GM19099 (cell line): Measurements from ENCODE around the gene CCSAP.

Experiments used
- POLR2A ChIP-seq: IDR thresholded peaks from 3 replicates; pipeline ENCODE4 v1.6.1; 2011; ENCODE audit warnings: low read depth; ENCODE audit not compliant: insufficient read length; ENCODE audit errors: extremely low read depth

CCSAP gene

DNA sequence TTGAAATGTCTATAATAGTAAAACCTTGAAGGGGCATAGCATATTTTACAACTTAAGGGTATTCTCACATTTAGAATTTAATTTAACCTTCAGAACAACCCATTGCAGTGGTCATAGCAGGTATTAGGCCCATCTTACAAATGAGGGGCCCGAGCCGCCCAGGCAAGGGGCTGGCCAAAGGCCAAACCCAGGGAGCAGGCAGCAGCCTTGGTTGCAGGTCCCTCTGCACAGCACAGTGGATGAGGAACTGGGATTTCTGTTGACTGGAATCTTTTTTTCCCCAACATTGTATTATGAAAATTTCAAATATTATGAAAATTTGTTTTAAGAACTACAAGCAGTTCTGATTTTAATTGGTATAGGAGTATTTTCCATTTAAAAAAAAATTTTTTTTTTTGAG lies 33.2 kb downstream of the CCSAP start:
- TF ChIP-seq POLR2A: no peak

GRCh38 chr1:229309074-229309473 lies 33.8 kb downstream of the CCSAP start:
- TF ChIP-seq POLR2A: no peak

DNA sequence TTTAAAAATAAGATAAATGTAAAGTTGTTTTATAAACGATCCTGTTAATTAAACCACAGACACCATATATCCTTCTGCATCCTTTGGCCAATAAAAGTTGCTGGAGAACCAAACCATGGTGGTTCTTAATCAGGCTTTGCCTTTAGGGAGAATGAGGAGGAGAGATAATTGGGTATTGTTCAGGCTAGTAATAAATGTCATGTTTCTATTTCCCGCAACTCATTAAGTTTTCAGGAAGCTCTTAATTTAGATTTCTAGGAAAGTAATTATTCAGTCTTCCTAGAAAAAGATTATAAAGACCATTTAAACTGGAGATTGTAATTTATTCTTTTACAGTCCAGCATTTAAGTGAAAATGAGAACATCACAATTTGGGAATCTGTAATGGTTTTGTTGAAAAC lies 37.5 kb downstream of the CCSAP start:
- TF ChIP-seq POLR2A: no peak

- no peak for TF ChIP-seq POLR2A
Observed at GRCh38 chr1:229303855-229304254, 39.0 kb downstream of the CCSAP start.

DNA sequence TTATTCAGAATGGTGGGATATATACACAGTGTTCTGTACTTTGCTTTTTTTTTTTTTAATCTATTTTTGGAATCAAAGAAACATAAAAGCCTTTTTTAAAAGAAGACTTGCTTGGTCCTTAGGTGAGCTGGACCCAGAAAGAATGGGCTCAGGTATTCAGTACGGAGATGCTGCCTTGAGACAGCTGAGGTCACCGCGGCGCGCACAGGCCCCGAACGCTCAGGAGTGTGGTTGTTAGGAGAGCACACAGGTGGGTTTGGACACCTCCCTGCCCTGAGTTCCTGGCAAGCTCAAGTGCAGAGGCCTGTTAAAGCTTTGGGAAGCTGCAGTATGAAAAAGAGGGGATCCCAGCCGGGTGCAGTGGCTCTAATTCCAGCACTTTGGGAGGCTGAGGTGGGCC lies 40.1 kb downstream of the CCSAP start:
- TF ChIP-seq POLR2A: no peak

DNA sequence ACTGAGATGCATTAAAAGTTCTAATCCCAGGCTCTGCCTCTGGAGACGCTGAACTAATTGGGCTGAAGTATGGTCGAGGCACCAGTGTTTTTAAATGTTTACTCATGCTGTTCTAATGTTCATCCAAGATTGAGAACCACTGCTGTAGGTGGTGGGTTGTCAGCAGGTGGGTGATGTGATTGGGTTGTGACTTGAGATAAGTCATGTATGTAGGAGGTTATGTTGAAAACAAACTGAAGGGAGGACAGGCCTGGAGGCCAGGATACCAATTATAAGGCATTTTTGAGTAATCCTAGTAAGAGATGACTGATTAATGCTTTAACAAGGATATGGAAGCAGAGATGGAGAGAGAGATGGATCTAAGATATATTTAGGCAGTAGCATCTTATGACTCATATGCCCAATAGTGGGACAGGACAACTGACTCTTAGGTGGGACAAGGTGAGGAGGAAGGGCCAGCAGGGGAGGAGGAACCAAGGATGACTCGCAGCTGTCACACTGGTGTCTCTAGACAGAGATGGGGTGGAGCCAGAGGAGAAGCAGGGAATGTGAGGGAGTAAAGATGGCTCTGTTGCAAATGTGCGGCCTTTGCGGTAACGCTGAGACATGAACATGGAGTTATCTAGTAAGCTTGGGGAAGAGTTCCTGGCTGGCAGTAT lies 42.6 kb downstream of the CCSAP start:
- TF ChIP-seq POLR2A: no peak

DNA sequence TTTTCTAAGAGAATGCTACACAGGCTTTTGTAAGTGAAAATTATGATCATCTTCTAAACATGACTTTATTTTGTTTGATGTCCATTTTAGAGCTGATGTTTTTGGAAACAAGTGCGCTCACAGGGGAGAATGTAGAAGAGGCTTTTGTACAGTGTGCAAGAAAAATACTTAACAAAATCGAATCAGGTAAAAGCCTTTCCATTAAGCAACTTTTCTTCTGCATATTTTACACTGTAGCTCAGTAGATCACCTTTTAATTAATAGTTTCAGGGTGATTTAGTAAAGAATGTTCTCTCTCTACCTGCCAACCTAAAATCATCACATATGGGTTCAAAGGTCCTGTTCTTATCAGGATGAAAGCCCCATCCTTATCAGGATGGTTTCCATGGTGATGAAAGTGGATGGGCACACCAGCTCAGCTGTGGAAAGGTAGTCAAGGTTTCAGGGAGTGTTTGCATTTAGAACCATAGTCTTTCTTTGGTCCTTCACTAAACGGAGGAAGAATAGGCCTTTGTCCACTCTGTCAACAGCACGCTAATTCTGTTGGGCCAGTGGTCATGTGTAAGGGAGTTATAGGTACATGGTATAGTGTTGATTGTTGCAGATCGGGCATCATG lies 43.9 kb downstream of the CCSAP start:
- no peak for TF ChIP-seq POLR2A

DNA sequence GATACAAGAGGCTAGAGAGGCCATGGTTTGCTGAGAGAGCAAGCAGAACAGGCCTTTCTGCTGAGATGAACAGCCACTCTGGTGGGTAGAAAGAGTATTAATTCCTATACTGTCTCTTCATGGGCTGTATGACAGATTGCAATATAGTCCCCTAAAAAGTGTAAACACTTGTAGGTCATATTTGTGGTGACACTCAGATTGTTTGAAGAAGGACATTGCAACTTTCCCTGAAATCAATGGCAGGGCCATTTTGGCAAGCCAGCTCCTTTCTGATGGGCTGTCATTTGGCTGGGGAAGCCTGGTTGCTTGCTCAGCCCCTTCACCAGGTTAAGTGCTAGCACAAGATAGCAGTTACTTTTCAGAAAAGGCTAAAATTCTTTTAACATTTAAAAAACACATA lies 44.4 kb downstream of the CCSAP start:
- TF ChIP-seq POLR2A: no peak

GRCh38 chr1:229297746-229298145 lies 45.1 kb downstream of the CCSAP start:
- TF ChIP-seq POLR2A: no peak

DNA sequence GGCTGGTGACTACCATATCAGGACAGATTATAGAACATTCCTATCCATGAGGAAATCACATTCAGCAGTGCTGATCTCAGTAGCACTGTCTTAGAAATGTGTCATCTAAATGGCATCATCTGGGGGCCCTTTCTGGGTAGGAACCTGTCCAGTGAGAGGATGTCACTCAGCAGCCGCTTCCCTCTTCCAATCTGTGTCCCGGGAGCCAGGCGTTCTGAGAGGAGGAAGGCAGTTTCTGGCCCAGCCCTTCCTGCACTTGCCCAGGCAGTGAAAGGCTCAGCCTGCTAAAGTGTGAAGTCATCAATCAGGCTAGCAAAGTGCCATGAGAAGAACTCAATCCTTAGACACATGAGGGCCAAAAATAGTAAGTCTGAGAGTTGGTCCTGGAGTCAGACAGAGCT lies 46.3 kb downstream of the CCSAP start:
- TF ChIP-seq POLR2A: no peak

- no peak for TF ChIP-seq POLR2A
Observed at GRCh38 chr1:229295745-229296144, 47.1 kb downstream of the CCSAP start.

- no peak for TF ChIP-seq POLR2A
Observed at GRCh38 chr1:229293528-229294204, 49.2 kb downstream of the CCSAP start.

DNA sequence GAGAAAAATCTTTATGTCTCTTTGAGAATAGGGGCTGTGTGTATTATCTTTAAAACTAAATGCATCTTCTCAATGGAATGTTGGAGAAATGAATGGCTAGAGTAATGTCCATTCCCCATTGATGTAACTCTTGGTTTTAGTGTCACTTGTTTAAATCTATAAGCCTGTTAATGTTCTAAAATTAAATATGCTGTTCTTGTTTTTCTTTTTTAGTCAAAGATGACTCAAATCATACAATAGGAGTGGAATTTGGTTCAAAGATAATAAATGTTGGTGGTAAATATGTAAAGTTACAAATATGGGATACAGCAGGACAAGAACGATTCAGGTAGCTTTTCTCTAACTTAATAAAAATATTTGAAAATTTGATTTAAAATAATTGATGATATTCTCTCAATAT lies 54.3 kb downstream of the CCSAP start:
- no peak for TF ChIP-seq POLR2A

DNA sequence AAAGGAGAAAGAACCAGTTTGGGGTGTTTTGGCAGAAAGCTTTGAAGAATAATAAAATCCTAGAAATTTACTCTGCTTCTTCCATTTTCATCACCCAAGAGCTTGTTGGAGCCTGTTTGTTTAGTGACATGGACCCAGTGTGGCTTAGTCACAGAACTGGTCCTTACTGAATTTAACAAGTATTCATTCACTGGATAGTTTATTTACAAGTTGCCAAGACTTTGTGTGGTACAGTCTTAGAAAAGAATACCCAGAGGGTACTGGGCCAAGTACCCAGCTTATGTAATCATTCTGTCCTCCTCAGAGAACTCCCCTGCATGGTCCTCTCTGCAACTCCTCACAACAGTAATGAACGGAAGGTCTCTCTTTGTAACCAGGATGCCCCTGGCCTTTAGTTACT lies 55.6 kb downstream of the CCSAP start:
- TF ChIP-seq POLR2A: no peak

GRCh38 chr1:229286099-229286766 lies 56.6 kb downstream of the CCSAP start:
- no peak for TF ChIP-seq POLR2A

DNA sequence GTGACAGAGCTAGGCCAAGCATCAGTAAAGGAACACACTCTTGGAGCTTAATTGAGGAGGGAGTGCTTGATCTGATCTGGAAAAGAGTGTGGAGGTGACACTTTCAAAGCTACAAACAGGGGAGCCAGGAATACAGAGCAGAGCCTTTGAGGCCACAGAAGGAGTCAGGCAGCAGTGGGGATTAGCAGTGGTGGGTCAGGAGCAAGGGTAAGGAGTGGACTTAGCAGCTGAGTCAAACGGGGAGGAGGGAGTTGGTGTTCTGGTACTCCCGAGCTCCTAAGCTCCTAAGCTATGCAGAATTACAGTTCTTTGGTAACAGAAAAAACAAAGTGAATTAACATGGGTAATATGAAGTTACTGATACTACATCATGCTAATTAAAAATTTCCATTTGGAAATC lies 57.4 kb downstream of the CCSAP start:
- TF ChIP-seq POLR2A: no peak
